GM10266 (cell line): ENCODE measurements around the gene EPN3.

Experiments used
- DNase-seq: peaks from one replicate; pipeline ENCODE4 v3.0.0; 2012; ENCODE audit errors: extremely low spot score
- CTCF ChIP-seq: IDR thresholded peaks from 2 replicates; pipeline ENCODE4 v1.5.1; 2012; ENCODE audit warnings: mild to moderate bottlenecking, low read depth; ENCODE audit not compliant: control insufficient read depth, insufficient read depth; ENCODE audit errors: missing control alignments

EPN3 gene

GRCh38 chr17:50501054-50501453 lies 31.5 kb upstream of the EPN3 start:
- DNase-seq = no peak
- peak; percentile 46 for TF ChIP-seq CTCF

- no peak for DNase-seq
- TF ChIP-seq CTCF = no peak
Observed at GRCh38 chr17:50502301-50502990, 30.1 kb upstream of the EPN3 start.

- TF ChIP-seq CTCF = no peak
- DNase-seq = no peak
Observed at GRCh38 chr17:50505591-50506130, 26.9 kb upstream of the EPN3 start.

GRCh38 chr17:50506298-50506697 lies 26.2 kb upstream of the EPN3 start:
- no peak for TF ChIP-seq CTCF
- no peak for DNase-seq

GRCh38 chr17:50507871-50508572 lies 24.5 kb upstream of the EPN3 start, which contains the start of gene MYCBPAP:
MYCBPAP (plus strand) TSS chr17:50508439; CDS start chr17:50508675, 236 bp downstream.
- TF ChIP-seq CTCF = peak; percentile 47
- peak; percentile 88 for DNase-seq

GRCh38 chr17:50508573-50509460 lies 23.7 kb upstream of the EPN3 start:
- no peak for TF ChIP-seq CTCF
- DNase-seq = no peak
